KOPT-K1 (cell line): ENCODE results near the gene CERS6.
"Not testable (repeated sequence)": the region's sequence is repeated elsewhere in the genome, so short reads cannot be mapped to it uniquely, and the experiment has no call there.

Source experiments
- H3K27ac ChIP-seq: fragments of 200-600 bp; sonication (generic); 2 replicates; pipeline ENCODE4 v1.5.1; 2016; ENCODE audit warnings: antibody characterized with exemption, mild to moderate bottlenecking, low read depth, low read length; ENCODE audit not compliant: poor library complexity, severe bottlenecking
- H3K36me3 ChIP-seq: fragments of 200-600 bp; sonication (generic); 2 replicates; pipeline ENCODE4 v1.5.1; 2017; ENCODE audit warnings: antibody characterized with exemption, mild to moderate bottlenecking, low read length, moderate library complexity; ENCODE audit not compliant: insufficient read depth
- H3K9me3 ChIP-seq: fragments of 200-600 bp; sonication (generic); 2 replicates; pipeline ENCODE4 v1.5.1; 2017; ENCODE audit warnings: antibody characterized with exemption, low read length, mild to moderate bottlenecking; ENCODE audit not compliant: insufficient read depth, poor library complexity, severe bottlenecking

The CERS6 gene

GRCh38 chr2:168742258-168742932, 286.3 kb downstream of the CERS6 start:
- H3K27ac ChIP-seq, result no peak overlapping the region
- H3K36me3 ChIP-seq, result no peaks in the 10 kb centered on the region; the same call in 1 of the 2 replicates

GRCh38 chr2:168744844-168745243, 288.8 kb downstream of the CERS6 start:
- H3K9me3 ChIP-seq, result no peaks in the 10 kb centered on the region
- no peaks in the 10 kb centered on the region; the same call in 1 of the 2 replicates for H3K36me3 ChIP-seq
- H3K27ac ChIP-seq, result no peak overlapping the region

More at GRCh38 chr2:168742258-168742932, 286.3 kb downstream of the CERS6 start:
- no peaks in the 10 kb centered on the region for H3K9me3 ChIP-seq

DNA sequence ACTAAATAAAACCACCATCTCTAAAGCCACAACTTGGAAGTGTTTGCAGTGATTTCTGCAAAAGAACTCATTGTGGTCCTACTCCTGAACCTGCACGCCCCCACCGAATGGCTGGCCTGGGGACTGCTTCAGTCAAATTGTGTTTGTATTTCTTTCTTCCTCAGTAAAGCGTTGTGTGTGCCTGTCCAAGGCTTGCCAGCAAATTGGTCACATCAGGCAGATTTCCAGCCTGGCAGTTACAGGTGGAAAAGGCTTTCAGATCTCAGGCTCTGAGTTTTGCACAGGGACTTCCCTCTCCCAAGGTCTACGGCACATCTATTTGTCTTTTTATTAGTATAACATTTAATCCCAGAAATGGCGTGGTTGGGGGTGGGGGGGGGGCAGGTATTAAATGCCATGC, 292.4 kb downstream of the CERS6 start:
- Histone ChIP-seq H3K27ac (no peak overlapping the region), H3K9me3 (no peaks in the 10 kb centered on the region), H3K36me3 (no peaks in the 10 kb centered on the region; the same call in 1 of the 2 replicates)

GRCh38 chr2:168749297-168749696, 293.2 kb downstream of the CERS6 start:
- H3K36me3 ChIP-seq, result peaks cover under 1% of the 10 kb centered on the region; the same call in 1 of the 2 replicates
- no peak overlapping the region for H3K27ac ChIP-seq
- no peaks in the 10 kb centered on the region for H3K9me3 ChIP-seq

GRCh38 chr2:168751104-168751740, 295.1 kb downstream of the CERS6 start:
- H3K27ac ChIP-seq, result no peak overlapping the region

DNA sequence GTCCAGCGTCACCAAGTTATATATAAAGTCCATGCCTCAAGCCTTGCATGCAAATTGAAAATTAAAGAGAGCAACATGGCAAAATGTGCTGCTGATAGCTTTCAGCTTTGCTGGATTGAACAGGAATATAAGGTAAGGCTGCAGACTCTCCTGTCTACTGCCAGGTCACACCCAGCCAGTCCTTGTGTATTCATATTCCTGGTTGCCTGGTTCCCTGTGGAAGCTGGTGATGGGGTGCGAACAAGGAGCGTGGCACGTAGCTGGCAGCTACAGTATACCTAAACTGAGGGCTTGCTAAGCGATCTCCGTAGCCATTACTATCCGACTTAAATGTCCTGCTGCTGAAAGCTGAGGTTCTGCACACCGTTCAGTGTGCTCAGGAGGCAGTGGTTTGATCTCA, 296.3 kb downstream of the CERS6 start:
- Histone ChIP-seq H3K9me3 (no peaks in the 10 kb centered on the region), H3K27ac (no peak overlapping the region), H3K36me3 (peaks cover 21% of the 10 kb centered on the region; the same call in 1 of the 2 replicates)

More at GRCh38 chr2:168751104-168751740, 295.1 kb downstream of the CERS6 start:
- no peaks in the 10 kb centered on the region for H3K9me3 ChIP-seq
- peaks cover 17% of the 10 kb centered on the region; the same call in 1 of the 2 replicates for H3K36me3 ChIP-seq

DNA sequence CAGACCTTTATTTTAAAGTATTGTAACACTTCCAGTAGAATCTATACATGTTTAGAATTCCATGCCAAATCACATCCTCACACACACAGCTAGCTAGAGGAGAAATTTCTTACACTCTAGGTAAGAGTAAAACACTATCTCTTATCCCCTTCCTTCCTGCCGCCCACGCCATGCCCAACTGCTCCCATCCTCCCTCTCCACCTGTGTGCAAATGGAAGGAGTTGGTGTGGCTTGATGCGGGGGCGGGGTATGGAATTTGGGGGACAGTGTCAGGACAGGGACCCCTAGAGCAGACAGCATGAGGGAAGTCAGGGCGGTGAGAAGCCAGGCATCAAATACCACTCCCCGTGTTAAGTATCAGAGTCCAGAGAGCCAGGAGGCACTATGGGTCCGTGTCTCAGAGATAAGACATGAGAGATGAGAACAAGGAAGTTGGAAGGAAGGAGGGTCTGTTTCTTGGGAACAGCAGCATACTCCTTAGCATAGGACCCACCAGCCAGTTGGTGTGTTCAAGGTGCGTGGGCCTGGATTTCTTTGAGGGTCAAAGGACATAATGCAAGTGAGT, 297.8 kb downstream of the CERS6 start:
- Histone ChIP-seq H3K36me3 (peaks cover 33% of the 10 kb centered on the region; the same call in 1 of the 2 replicates), H3K9me3 (no peaks in the 10 kb centered on the region), H3K27ac (no peak overlapping the region)

GRCh38 chr2:168757223-168757622, 301.2 kb downstream of the CERS6 start:
- Histone ChIP-seq H3K36me3 (peaks cover 47% of the 10 kb centered on the region), H3K27ac (no peak overlapping the region), H3K9me3 (no peaks in the 10 kb centered on the region)

DNA sequence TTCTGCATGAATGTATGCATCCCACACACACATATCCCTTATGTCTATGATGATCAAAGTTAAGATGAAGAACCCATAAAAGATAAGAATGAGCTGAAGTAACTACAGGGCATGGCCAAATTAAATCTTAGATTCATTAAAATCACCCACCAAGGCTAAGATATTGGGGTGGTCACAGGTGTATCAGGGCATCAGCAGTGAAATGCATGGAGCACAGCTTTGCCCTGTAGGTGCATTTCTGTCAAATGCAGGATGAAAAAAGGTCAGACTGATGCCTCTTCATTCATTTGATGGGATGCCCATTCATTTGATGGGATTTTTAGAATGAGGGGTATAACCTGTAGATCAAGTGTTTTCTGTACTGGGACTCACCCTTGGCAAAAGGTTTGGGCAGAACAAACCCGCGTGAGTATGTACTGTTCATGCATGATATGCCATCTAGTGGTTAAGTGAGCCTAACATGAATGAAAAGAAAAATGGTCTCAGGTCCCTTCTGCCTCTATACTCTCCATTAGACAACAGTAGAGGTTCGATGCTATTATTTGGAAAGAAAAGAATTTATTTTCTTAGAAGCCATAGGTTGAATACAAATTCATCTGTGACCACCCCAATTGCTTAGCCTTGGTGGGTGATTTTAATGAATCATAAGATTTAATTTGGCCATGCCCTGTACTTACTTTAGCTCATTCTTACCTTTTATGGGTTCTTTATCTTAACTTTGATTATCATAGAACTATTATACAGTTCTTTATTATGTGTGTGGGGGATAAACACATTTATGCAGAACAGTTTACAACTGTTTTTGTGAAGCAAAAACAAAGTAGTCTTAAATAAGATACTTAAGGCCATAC, 303.1 kb downstream of the CERS6 start:
- H3K9me3 ChIP-seq, result no peaks in the 10 kb centered on the region
- H3K36me3 ChIP-seq, result peaks cover 47% of the 10 kb centered on the region
- H3K27ac ChIP-seq, result no peak overlapping the region

- H3K27ac ChIP-seq, result no peak overlapping the region
- peaks cover 40% of the 10 kb centered on the region for H3K36me3 ChIP-seq
- H3K9me3 ChIP-seq, result no peaks in the 10 kb centered on the region
Observed at GRCh38 chr2:168765401-168765800, 309.3 kb downstream of the CERS6 start.

DNA sequence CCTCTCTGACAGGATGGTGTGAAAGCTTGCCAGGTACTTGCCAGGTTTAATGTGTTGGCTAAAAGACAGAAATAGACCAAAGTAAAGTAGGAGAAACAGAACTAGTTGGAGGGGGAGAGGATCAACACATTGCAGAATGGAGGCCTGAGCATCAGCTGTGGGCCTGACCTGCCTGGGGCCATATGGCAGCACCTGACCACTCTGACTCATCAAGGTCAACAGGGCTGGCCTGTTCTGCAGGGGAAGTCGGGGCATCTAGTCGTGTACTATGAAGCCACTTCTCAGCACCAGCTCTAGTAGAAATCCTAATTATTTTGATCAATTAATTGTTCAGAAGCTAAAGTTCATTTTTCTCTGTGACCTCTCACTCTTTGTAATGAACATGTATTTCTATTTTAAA, 310.5 kb downstream of the CERS6 start:
- no peaks in the 10 kb centered on the region for H3K9me3 ChIP-seq

GRCh38 chr2:168767258-168767657, 311.2 kb downstream of the CERS6 start:
- H3K9me3 ChIP-seq, result no peaks in the 10 kb centered on the region
- peaks cover 40% of the 10 kb centered on the region for H3K36me3 ChIP-seq
- no peak overlapping the region for H3K27ac ChIP-seq

More for the DNA sequence above, 310.5 kb downstream of the CERS6 start:
- Histone ChIP-seq H3K36me3 (peaks cover 40% of the 10 kb centered on the region), H3K27ac (no peak overlapping the region)

GRCh38 chr2:168768357-168768756, 312.3 kb downstream of the CERS6 start:
- H3K27ac ChIP-seq, H3K9me3 ChIP-seq: not testable (repeated sequence)
- H3K36me3 ChIP-seq, result peaks cover 40% of the 10 kb centered on the region

DNA sequence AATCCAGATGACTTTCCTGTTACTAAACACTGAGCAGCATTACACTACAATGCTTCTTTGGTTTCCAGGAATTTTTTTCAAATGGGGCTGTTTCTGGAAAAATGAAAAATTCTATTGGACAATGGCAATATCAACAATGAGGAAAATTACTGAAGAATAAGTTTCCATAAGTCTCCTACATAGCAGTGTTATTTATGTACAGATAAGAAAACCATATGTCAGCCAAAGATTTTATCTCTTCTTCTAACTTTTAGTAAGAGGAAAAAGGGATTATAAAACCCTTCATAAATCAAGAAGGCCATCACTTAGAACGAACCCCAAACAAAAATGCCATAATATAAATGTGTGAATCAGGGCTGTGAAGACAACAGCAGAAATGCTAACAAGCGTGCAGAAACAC, 314.7 kb downstream of the CERS6 start:
- Histone ChIP-seq H3K27ac (no peak overlapping the region), H3K9me3 (no peaks in the 10 kb centered on the region), H3K36me3 (peaks cover 43% of the 10 kb centered on the region)

DNA sequence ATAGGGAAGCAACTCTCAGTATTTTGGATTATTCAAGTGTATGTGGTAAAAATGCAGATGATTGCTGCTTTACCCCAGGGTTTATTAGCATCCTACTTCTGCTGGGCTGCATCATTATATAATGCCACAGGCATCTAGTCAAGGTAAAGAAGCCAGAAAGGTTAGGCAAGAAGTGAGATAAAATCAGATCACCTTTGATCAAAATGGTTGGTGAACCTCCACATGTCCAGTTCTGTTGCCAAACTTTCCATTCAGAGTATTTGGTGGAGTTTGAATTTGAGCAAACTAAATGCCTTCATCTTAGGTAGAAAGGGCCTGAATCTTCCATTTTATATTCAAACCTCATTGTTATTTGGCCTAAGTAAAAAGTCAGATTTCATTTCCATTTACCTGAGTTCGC, 316.6 kb downstream of the CERS6 start:
- peaks cover 29% of the 10 kb centered on the region for H3K36me3 ChIP-seq
- no peak overlapping the region for H3K27ac ChIP-seq
- H3K9me3 ChIP-seq, result no peaks in the 10 kb centered on the region
